Type B pancreatic cell (in vitro differentiated cells): ENCODE measurements around the gene TRIM38. TPM values are rescaled to one million over a fixed set of nuclear protein-coding genes. Genes with fewer than 3 reads are reported as not detected.
A peak's percentile ranks its signal among the peaks of the same experiment; 100 is the strongest.

Experiments
- DNase-seq: peaks from one replicate; pipeline ENCODE4 v3.0.0; 2021; ENCODE audit warnings: mixed read lengths; ENCODE audit not compliant: unreplicated experiment; ENCODE audit errors: extremely low spot score
- H3K27ac Mint-ChIP-seq: 2 replicates; pipeline ENCODE4 v1.8.0; 2021; ENCODE audit warnings: mild to moderate bottlenecking, mixed read lengths
- H3K27me3 Mint-ChIP-seq: 2 replicates; pipeline ENCODE4 v1.8.0; 2021; ENCODE audit warnings: mixed read lengths
- H3K36me3 Mint-ChIP-seq: 2 replicates; pipeline ENCODE4 v1.8.0; 2021; ENCODE audit warnings: mixed read lengths
- H3K4me1 Mint-ChIP-seq: one replicate; pipeline ENCODE4 v1.8.0; 2021; ENCODE audit warnings: mixed read lengths; ENCODE audit not compliant: unreplicated experiment
- H3K4me3 Mint-ChIP-seq: 2 replicates; pipeline ENCODE4 v1.8.0; 2021; ENCODE audit warnings: mild to moderate bottlenecking, mixed read lengths
- H3K9me3 Mint-ChIP-seq: 2 replicates; pipeline ENCODE4 v1.8.0; 2021; ENCODE audit warnings: mixed read lengths
- long read RNA-seq: library from polyadenylated mRNA; unstranded; transcript quantifications from one replicate; pipeline ENCODE4 v2.0.0, GENCODE V29; 2020
- total RNA-seq: library from RNA; stranded (reverse); gene quantifications from 2 replicates; pipeline ENCODE4 v1.2.1, GENCODE V29; 2021; ENCODE audit warnings: low replicate concordance
- TF ChIP-seq, protein P1 (sequence below): fragments of 200-600 bp; sonication (generic); conservative IDR thresholded peaks from 2 replicates; pipeline ENCODE4 v1.5.0; 2021; ENCODE audit warnings: antibody characterized with exemption, mild to moderate bottlenecking

The TRIM38 gene, protein sequence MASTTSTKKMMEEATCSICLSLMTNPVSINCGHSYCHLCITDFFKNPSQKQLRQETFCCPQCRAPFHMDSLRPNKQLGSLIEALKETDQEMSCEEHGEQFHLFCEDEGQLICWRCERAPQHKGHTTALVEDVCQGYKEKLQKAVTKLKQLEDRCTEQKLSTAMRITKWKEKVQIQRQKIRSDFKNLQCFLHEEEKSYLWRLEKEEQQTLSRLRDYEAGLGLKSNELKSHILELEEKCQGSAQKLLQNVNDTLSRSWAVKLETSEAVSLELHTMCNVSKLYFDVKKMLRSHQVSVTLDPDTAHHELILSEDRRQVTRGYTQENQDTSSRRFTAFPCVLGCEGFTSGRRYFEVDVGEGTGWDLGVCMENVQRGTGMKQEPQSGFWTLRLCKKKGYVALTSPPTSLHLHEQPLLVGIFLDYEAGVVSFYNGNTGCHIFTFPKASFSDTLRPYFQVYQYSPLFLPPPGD
- total RNA-seq: 6.9 and 16.1 TPM in 2 replicates
- long read RNA-seq, full-length matches to known transcripts: 230 of 333 reads
- long read RNA-seq, partial matches to known transcripts: 23 of 333 reads
- long read RNA-seq, other reads (novel, unspliced or antisense): 80 of 333 reads

- peaks cover 29% of the 10 kb centered on the region for H3K9me3 Mint-ChIP-seq
- no peaks in the 10 kb centered on the region for H3K27me3 Mint-ChIP-seq
- peak within 1 kb of the TSS; percentile 99 for H3K4me3 Mint-ChIP-seq
- peaks cover 14% of the 10 kb centered on the region for H3K4me1 Mint-ChIP-seq
- peak within 1 kb of the TSS; percentile 99 for H3K27ac Mint-ChIP-seq
- TF ChIP-seq, protein P1, sequence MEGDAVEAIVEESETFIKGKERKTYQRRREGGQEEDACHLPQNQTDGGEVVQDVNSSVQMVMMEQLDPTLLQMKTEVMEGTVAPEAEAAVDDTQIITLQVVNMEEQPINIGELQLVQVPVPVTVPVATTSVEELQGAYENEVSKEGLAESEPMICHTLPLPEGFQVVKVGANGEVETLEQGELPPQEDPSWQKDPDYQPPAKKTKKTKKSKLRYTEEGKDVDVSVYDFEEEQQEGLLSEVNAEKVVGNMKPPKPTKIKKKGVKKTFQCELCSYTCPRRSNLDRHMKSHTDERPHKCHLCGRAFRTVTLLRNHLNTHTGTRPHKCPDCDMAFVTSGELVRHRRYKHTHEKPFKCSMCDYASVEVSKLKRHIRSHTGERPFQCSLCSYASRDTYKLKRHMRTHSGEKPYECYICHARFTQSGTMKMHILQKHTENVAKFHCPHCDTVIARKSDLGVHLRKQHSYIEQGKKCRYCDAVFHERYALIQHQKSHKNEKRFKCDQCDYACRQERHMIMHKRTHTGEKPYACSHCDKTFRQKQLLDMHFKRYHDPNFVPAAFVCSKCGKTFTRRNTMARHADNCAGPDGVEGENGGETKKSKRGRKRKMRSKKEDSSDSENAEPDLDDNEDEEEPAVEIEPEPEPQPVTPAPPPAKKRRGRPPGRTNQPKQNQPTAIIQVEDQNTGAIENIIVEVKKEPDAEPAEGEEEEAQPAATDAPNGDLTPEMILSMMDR: no peak
- DNase-seq: no peak
- H3K36me3 Mint-ChIP-seq: peaks cover 3% of the 10 kb centered on the region
Observed at GRCh38 chr6:25962149-25963127, at the start of gene TRIM38. Gene TRIM38, plus strand, starts transcription at chr6:25962802. Its CDS starts 3,721 bp downstream, at chr6:25966523.

DNA sequence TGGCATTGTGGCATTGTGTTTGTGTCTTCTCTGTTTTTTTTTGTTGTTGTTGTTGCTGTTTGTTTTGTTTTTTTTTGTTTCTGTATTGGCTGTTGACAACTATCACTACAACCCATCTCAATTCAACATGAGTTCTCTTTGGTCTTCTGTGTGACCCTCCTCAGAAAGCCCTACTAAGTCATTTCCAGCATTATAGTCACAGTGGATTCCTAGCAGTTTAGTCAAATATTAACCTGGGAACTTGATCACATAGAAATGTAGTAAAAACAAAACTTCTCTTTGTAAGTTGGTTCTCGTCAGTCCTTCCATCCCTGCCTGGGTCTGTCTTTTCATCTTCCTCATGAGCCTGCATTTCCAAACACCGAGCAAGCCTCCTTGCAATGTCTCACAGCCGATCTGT, 48.9 kb upstream of the TRIM38 start:
- no peaks in the 10 kb centered on the region for H3K4me1 Mint-ChIP-seq
- TF ChIP-seq, protein P1: no peak
- no peaks in the 10 kb centered on the region for H3K36me3 Mint-ChIP-seq
- H3K27ac Mint-ChIP-seq: no peak overlapping the region
- H3K9me3 Mint-ChIP-seq: no peaks in the 10 kb centered on the region
- no peaks in the 10 kb centered on the region for H3K27me3 Mint-ChIP-seq
- H3K4me3 Mint-ChIP-seq: no peak overlapping the region
- DNase-seq: no peak

GRCh38 chr6:25916330-25916729, 46.3 kb upstream of the TRIM38 start:
- H3K27me3 Mint-ChIP-seq: no peaks in the 10 kb centered on the region
- H3K36me3 Mint-ChIP-seq: no peaks in the 10 kb centered on the region
- H3K4me3 Mint-ChIP-seq: no peak overlapping the region
- DNase-seq: no peak
- no peaks in the 10 kb centered on the region for H3K4me1 Mint-ChIP-seq
- TF ChIP-seq, protein P1: no peak
- H3K27ac Mint-ChIP-seq: no peak overlapping the region
- no peaks in the 10 kb centered on the region for H3K9me3 Mint-ChIP-seq

GRCh38 chr6:25916789-25917490, 45.7 kb upstream of the TRIM38 start:
- Mint-ChIP-seq H3K4me1 (no peaks in the 10 kb centered on the region), H3K27ac (no peak overlapping the region), H3K36me3 (no peaks in the 10 kb centered on the region), H3K27me3 (no peaks in the 10 kb centered on the region), H3K9me3 (no peaks in the 10 kb centered on the region), H3K4me3 (no peak overlapping the region)
- DNase-seq: no peak
- TF ChIP-seq, protein P1: no peak
